Vagina (tissue), 2 donors: ENCODE results near the gene PHLDA3. TPM values are rescaled to one million over a fixed set of nuclear protein-coding genes. Genes with fewer than 3 reads are reported as not detected.

Source experiments
- DNase-seq, 2 donors: peaks; one replicate each; pipeline ENCODE4 v3.0.0-alpha.2; 2017; ENCODE audit errors: extremely low spot score in 2 of 2
- H3K27ac ChIP-seq: fragments of 200-600 bp; sonication (generic); one replicate; pipeline ENCODE4 v1.5.1; 2019
- H3K27me3 ChIP-seq: fragments of 200-600 bp; sonication (generic); one replicate; pipeline ENCODE4 v1.5.1; 2019
- H3K36me3 ChIP-seq, 2 donors: fragments of 200-600 bp; sonication (generic); one replicate each; pipeline ENCODE4 v1.5.1; 2017 to 2019
- H3K4me1 ChIP-seq: fragments of 200-600 bp; sonication (generic); one replicate; pipeline ENCODE4 v1.5.1; 2019
- H3K4me3 ChIP-seq, 2 donors: fragments of 200-600 bp; sonication (generic); 1 replicate in 1 of 2; 2 replicates in 1 of 2; pipeline ENCODE4 v1.5.1; 2016 to 2019
- H3K9me3 ChIP-seq: fragments of 200-600 bp; sonication (generic); one replicate; pipeline ENCODE4 v1.5.1; 2019
- CTCF ChIP-seq, 3 experiments: fragments of 450-650 bp in 2 of 3; fragments of 200-600 bp in 1 of 3; sonication (generic) in 1 of 3; IDR thresholded peaks; one replicate each; pipeline ENCODE4 v1.5.1; 2017 to 2019; ENCODE audit warnings: antibody characterized with exemption in 3 of 3, mild to moderate bottlenecking in 2 of 3, moderate library complexity in 2 of 3
- POLR2A ChIP-seq, 2 donors: fragments of 450-650 bp; IDR thresholded peaks; one replicate each; pipeline ENCODE4 v1.6.1; 2017; ENCODE audit warnings: antibody characterized with exemption in 2 of 2, mild to moderate bottlenecking in 2 of 2, moderate library complexity in 2 of 2
- POLR2AphosphoS5 ChIP-seq, 2 donors: sonication (generic); formaldehyde crosslinking; IDR thresholded peaks; one replicate each; pipeline ENCODE4 v1.9.0; 2017; ENCODE audit warnings: antibody characterized with exemption in 2 of 2, mild to moderate bottlenecking in 2 of 2, low read depth in 1 of 2; ENCODE audit not compliant: insufficient read depth in 1 of 2
- intact Hi-C: fragments of 100-400 bp; cut with DNase I; formaldehyde crosslinking; loops from one replicate; pipeline ENCODE4 v1.15.1; 2023
- total RNA-seq: library from RNA; depleted of rRNA; stranded (reverse); fragments of >200 nt; gene quantifications from one replicate; pipeline ENCODE4 v1.2.3, GENCODE V29; 2016

PHLDA3 gene
- total RNA-seq, 1 donor from 2014 or later: 80.5 TPM

GRCh38 chr1:201436969-201437368 lies 32.0 kb downstream of the PHLDA3 start:
- TF ChIP-seq CTCF (IDR thresholded peaks at IDR 0.05) (no peak), POLR2AphosphoS5 (IDR thresholded peaks at IDR 0.05; ENCODE audit: insufficient read depth in 1 of 2, low read depth in 1 of 2) (no peak), POLR2A (IDR thresholded peaks at IDR 0.05) (no peak)
- H3K36me3 ChIP-seq: no peaks in the 10 kb centered on the region
- H3K4me1 ChIP-seq: peaks cover 12% of the 10 kb centered on the region
- no peak for DNase-seq
- H3K27me3 ChIP-seq: no peaks in the 10 kb centered on the region
- intact Hi-C loops: loop anchor here (5.0 kb wide), 1 partner anchor 75 kb away; no protein-coding TSS in a partner anchor
- no peak overlapping the region for H3K4me3 ChIP-seq
- H3K27ac ChIP-seq: no peak overlapping the region
- no peaks in the 10 kb centered on the region for H3K9me3 ChIP-seq

- TF ChIP-seq POLR2AphosphoS5 (IDR thresholded peaks at IDR 0.05; ENCODE audit: insufficient read depth in 1 of 2, low read depth in 1 of 2): no peak
- no peak for TF ChIP-seq POLR2A (IDR thresholded peaks at IDR 0.05)
- no peak for TF ChIP-seq CTCF (IDR thresholded peaks at IDR 0.05)
- Histone ChIP-seq H3K4me1 (peaks cover 12% of the 10 kb centered on the region), H3K27ac (no peak overlapping the region), H3K4me3 (no peak overlapping the region), H3K36me3 (no peaks in the 10 kb centered on the region), H3K9me3 (no peaks in the 10 kb centered on the region), H3K27me3 (no peaks in the 10 kb centered on the region)
- no peak for DNase-seq
- intact Hi-C loops: loop anchor here (5.0 kb wide), 1 partner anchor 76 kb away; no protein-coding TSS in a partner anchor
Observed at GRCh38 chr1:201436393-201436792, 32.6 kb downstream of the PHLDA3 start.

GRCh38 chr1:201434266-201434665 lies 34.7 kb downstream of the PHLDA3 start:
- intact Hi-C loops: no loop called here
- Histone ChIP-seq H3K27me3 (no peaks in the 10 kb centered on the region), H3K27ac (no peak overlapping the region), H3K36me3 (no peaks in the 10 kb centered on the region), H3K9me3 (no peaks in the 10 kb centered on the region), H3K4me3 (no peak overlapping the region), H3K4me1 (peaks cover 12% of the 10 kb centered on the region)
- no peak for DNase-seq
- TF ChIP-seq CTCF (IDR thresholded peaks at IDR 0.05) (no peak), POLR2AphosphoS5 (IDR thresholded peaks at IDR 0.05; ENCODE audit: insufficient read depth in 1 of 2, low read depth in 1 of 2) (no peak), POLR2A (IDR thresholded peaks at IDR 0.05) (no peak)

- no peak for DNase-seq
- Histone ChIP-seq H3K27ac (no peak overlapping the region), H3K27me3 (no peaks in the 10 kb centered on the region), H3K4me1 (peaks cover 12% of the 10 kb centered on the region), H3K4me3 (no peak overlapping the region), H3K36me3 (no peaks in the 10 kb centered on the region), H3K9me3 (no peaks in the 10 kb centered on the region)
- intact Hi-C loops: no loop called here
- TF ChIP-seq CTCF (IDR thresholded peaks at IDR 0.05) (no peak), POLR2A (IDR thresholded peaks at IDR 0.05) (no peak), POLR2AphosphoS5 (IDR thresholded peaks at IDR 0.05; ENCODE audit: insufficient read depth in 1 of 2, low read depth in 1 of 2) (no peak)
Observed at GRCh38 chr1:201433609-201434008, 35.4 kb downstream of the PHLDA3 start.

- no peaks in the 10 kb centered on the region for H3K27me3 ChIP-seq
- H3K27ac ChIP-seq: no peak overlapping the region
- no peak for DNase-seq
- peaks cover 5% of the 10 kb centered on the region for H3K4me1 ChIP-seq
- intact Hi-C loops: no loop called here
- H3K9me3 ChIP-seq: no peaks in the 10 kb centered on the region
- H3K36me3 ChIP-seq: no peaks in the 10 kb centered on the region
- H3K4me3 ChIP-seq: no peak overlapping the region
- TF ChIP-seq POLR2A (IDR thresholded peaks at IDR 0.05) (no peak), CTCF (IDR thresholded peaks at IDR 0.05) (no peak), POLR2AphosphoS5 (IDR thresholded peaks at IDR 0.05; ENCODE audit: insufficient read depth in 1 of 2, low read depth in 1 of 2) (no peak)
Observed at GRCh38 chr1:201430776-201431175, 38.2 kb downstream of the PHLDA3 start.
